ENCODE results near the gene CCT7. TPM values are rescaled to one million over a fixed set of nuclear protein-coding genes. Genes with fewer than 3 reads are reported as not detected.

The CCT7 gene
- total and polyA plus RNA-seq, 2 of the 8 experiments (the other 6 are each of a cell fraction or from before 2014, with no cell fraction given): 440 to 474 TPM

- ChIA-PET CTCF (ENCODE audit: partially characterized antibody) (interaction anchor here (1.0 to 3.9 kb wide), 4 partner anchors 16 to 370 kb away, joined by 3 to 24 read pairs (median 4); no protein-coding TSS in a partner anchor), POLR2A (ENCODE audit: partially characterized antibody) (interaction anchor here (0.6 to 3.0 kb wide), 7 partner anchors 10 to 58 kb away, joined by 3 to 11 read pairs (median 3); partner anchors contain the start of gene CCT7)
- Histone ChIP-seq H4K91ac (replicated peaks; ENCODE audit: insufficient read length, low read length) (no peak overlapping the region), H3K4me3 (ENCODE audit: extremely low read depth in 1 of 4, insufficient read depth in 2 of 4, low read depth in 3 of 4, low read length in 4 of 4) (no peak overlapping the region), H3K36me3 (ENCODE audit: control insufficient read depth in 2 of 4, insufficient read depth in 4 of 4, low read length in 3 of 4) (peaks cover 3 to 20% (median 8%) of the 10 kb centered on the region in 4 experiments; a peak in 5 of 8 replicates), H3K4ac (replicated peaks; ENCODE audit: insufficient read length, low read depth, low read length) (no peak overlapping the region), H2BK20ac (ENCODE audit: low read length) (no peak overlapping the region), H4K5ac (ENCODE audit: insufficient read length, low read depth, low read length) (no peak overlapping the region), H3K56ac (replicated peaks; ENCODE audit: insufficient read length, low read depth, low read length) (no peak overlapping the region), H3K79me2 (ENCODE audit: control insufficient read depth in 1 of 2, insufficient read depth in 2 of 2, low read length in 2 of 2) (no peaks in the 10 kb centered on the region; a peak in 1 of 4 replicates), H3K4me1 (replicated peaks in 1 of 4; ENCODE audit: control insufficient read depth in 3 of 4, insufficient read depth in 4 of 4, low read length in 3 of 4) (peaks cover 0 to 12% (median 8%) of the 10 kb centered on the region in 4 experiments; a peak in 5 of 7 replicates), H3K18ac (ENCODE audit: extremely low read depth, low read length) (no peak overlapping the region), H3K27me3 (replicated peaks in 1 of 4; ENCODE audit: control insufficient read depth in 3 of 4, extremely low read depth in 1 of 4, insufficient read depth in 3 of 4, low read length in 3 of 4) (peaks cover 0 to 11% (median 9%) of the 10 kb centered on the region in 4 experiments; a peak in 6 of 7 replicates), H3K27ac (ENCODE audit: low read depth, low read length) (no peak overlapping the region), H2BK120ac (replicated peaks; ENCODE audit: low read depth, low read length) (no peak overlapping the region), H3K23me2 (ENCODE audit: low read depth, low read length) (peaks cover 5% of the 10 kb centered on the region; the same call in 1 of the 2 replicates), H2AFZ (ENCODE audit: low read length) (no peak overlapping the region), H4K8ac (ENCODE audit: extremely low read depth, insufficient read depth, low read length) (peak overlapping the region; percentile 5; the same call in 1 of the 2 replicates), H3K23ac (ENCODE audit: insufficient read length) (no peak overlapping the region), H2AK5ac (ENCODE audit: low read depth, low read length) (no peak overlapping the region), H3K14ac (ENCODE audit: insufficient read length) (no peak overlapping the region), H4K20me1 (replicated peaks in 1 of 2; ENCODE audit: control insufficient read depth in 1 of 2, insufficient read depth in 2 of 2, low read length in 2 of 2) (peaks cover 7 to 26% of the 10 kb centered on the region in 2 experiments), H3K9ac (replicated peaks in 1 of 4; ENCODE audit: extremely low read depth in 1 of 4, low read depth in 3 of 4, low read length in 3 of 4) (no peak overlapping the region), H2BK5ac (ENCODE audit: low read depth, low read length) (no peak overlapping the region), H3K9me3 (ENCODE audit: insufficient read depth in 2 of 2, low read depth in 1 of 2, low read length in 1 of 2) (no peaks in the 10 kb centered on the region), H3K4me2 (ENCODE audit: insufficient read depth in 1 of 2, low read depth in 2 of 2, low read length in 2 of 2) (no peak overlapping the region), H2BK12ac (ENCODE audit: low read depth, low read length) (no peak overlapping the region), H2BK15ac (ENCODE audit: low read length) (no peak overlapping the region), H3K79me1 (ENCODE audit: low read depth, low read length) (peaks cover 7% of the 10 kb centered on the region; the same call in 1 of the 2 replicates)
- DNase-seq (ENCODE audit: low read depth in 1 of 2, low spot score in 2 of 2) (no peak), FAIRE-seq (no peak)
- 96% methylated on average over 16 of the region's 16 CpGs; no CpG with 5 or more reads in 1 of the 2 experiments for WGBS, 2 experiments (ENCODE audit: extremely low coverage in 1 of 2, insufficient coverage in 1 of 2, insufficient read length in 1 of 2, insufficient replicate concordance in 2 of 2, low coverage in 1 of 2, low lambda C conversion rate in 2 of 2, missing lambda C conversion rate in 1 of 2)
- TF ChIP-seq, protein P1, sequence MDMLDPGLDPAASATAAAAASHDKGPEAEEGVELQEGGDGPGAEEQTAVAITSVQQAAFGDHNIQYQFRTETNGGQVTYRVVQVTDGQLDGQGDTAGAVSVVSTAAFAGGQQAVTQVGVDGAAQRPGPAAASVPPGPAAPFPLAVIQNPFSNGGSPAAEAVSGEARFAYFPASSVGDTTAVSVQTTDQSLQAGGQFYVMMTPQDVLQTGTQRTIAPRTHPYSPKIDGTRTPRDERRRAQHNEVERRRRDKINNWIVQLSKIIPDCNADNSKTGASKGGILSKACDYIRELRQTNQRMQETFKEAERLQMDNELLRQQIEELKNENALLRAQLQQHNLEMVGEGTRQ (IDR thresholded peaks at IDR 0.05; ENCODE audit: low read length): no peak
- TF ChIP-seq, protein P2, sequence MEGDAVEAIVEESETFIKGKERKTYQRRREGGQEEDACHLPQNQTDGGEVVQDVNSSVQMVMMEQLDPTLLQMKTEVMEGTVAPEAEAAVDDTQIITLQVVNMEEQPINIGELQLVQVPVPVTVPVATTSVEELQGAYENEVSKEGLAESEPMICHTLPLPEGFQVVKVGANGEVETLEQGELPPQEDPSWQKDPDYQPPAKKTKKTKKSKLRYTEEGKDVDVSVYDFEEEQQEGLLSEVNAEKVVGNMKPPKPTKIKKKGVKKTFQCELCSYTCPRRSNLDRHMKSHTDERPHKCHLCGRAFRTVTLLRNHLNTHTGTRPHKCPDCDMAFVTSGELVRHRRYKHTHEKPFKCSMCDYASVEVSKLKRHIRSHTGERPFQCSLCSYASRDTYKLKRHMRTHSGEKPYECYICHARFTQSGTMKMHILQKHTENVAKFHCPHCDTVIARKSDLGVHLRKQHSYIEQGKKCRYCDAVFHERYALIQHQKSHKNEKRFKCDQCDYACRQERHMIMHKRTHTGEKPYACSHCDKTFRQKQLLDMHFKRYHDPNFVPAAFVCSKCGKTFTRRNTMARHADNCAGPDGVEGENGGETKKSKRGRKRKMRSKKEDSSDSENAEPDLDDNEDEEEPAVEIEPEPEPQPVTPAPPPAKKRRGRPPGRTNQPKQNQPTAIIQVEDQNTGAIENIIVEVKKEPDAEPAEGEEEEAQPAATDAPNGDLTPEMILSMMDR (IDR thresholded peaks at IDR 0.05; ENCODE audit: control extremely low read depth in 1 of 3, insufficient read depth in 1 of 3, low read depth in 1 of 3, low read length in 3 of 3): no peak
- TF ChIP-seq RFX5 (IDR thresholded peaks at IDR 0.05; ENCODE audit: borderline replicate concordance, low read depth, low read length) (no peak), RXRA (IDR thresholded peaks at IDR 0.05; ENCODE audit: insufficient read depth, low read depth, low read length) (no peak), SP4 (IDR thresholded peaks at IDR 0.05; ENCODE audit: low read length) (no peak), JUND (IDR thresholded peaks at IDR 0.05; ENCODE audit: low read length) (no peak), E2F6 (IDR thresholded peaks at IDR 0.05) (no peak)
Measured at GRCh38 chr2:73263540-73264331, 29.6 kb downstream of the CCT7 start.

Measured in H1 (cell line).